Stimulated activated CD8-positive, alpha-beta memory T cell treated with anti-CD3 and anti-CD28 coated beads, Interleukin-12 subunit alpha, Interleukin-12 subunit beta, amount 100 ng/mL, for 24 hours (primary cell): ENCODE data around the gene ANXA10.
"Not testable (repeated sequence)": the region's sequence is repeated elsewhere in the genome, so short reads cannot be mapped to it uniquely, and the experiment has no call there.

Experiments
- DNase-seq: peaks from one replicate; pipeline ENCODE4 v3.0.0-alpha.2; 2020; ENCODE audit errors: extremely low read depth

ANXA10 gene

DNA sequence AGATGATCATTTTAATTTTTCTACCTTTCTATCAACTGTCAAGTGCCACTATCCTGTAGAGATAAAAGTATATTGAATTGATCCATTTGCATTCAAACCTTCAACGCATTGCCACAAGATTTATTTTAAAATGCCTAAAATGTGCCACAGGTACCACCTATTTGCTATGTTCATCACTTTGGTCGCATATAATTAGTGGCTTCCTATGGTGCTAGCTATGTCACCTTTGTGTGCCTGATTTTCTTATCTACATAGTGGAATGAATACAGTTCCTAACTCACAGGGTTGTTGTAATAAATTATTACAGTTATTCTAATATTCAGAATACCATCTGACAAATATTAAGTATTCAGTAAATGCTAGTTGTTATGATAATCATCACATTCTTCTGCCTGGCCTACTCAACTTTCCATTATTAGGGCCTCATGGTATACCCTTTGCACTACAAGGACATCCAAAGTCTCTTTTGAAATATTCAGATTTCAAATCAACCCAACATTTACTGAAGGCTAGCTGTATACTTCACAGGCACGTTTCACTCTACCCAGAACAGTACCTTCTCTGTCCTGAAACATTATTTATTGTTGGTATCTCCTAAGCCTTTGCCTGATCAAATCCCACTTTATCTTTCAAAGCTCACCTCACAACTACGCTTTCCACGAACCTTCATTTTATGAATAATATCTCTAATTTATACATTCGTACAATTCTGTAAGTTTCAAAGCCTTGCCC lies 62.4 kb downstream of the ANXA10 start:
- no peak for DNase-seq

DNA sequence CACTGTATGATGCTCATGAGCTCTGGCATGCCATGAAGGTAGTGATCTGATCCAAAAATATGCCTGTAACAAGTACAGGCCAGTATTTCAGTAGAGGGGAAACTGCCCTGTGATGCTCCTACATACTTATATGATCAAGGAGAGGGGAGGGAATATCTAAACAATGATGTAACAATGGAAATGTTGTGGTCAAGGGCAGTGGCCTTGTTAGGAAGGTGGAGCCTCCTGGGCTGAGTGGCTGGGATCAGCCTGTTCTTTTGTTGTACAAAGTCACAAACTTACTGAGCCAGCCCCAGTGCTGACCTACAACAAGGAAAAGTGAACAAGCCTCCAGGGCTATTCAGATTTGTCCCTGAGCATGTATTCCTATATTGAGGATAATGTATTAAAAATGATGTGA lies 70.3 kb downstream of the ANXA10 start:
- DNase-seq: no peak

DNA sequence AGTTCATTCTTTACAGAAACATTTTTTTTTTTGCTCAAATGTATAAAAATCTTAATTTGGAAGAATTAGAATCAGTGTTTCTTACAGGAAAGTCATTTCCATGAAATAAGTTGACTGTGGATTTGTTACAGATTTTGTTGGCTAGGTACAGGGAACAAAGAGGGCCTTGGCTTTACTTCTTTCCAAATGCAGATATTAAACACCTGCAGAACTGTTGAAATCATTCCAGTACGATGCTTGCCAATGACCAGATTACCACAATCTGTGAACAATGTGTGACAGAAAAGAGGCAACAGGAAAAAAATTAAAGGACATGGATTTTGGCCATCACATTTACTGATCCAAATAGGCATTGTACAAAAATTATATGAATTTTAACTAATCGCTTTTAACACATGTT lies 70.8 kb downstream of the ANXA10 start:
- DNase-seq: no peak

DNA sequence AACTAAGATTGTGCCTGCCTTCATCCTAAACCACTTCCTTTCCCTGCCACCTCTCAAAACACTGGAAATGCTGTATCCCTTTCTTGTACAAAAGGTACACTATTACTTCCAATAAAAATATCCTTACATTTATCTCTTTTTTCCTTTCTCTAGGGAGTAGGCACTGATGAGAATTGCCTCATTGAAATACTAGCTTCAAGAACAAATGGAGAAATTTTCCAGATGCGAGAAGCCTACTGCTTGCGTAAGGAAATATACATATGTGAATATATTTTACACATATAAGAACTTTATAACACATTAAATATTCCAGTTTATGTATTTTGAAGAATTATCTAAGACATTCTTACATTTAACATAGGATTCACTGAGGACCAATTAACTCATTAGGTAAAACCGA lies 71.7 kb downstream of the ANXA10 start:
- no peak for DNase-seq

DNA sequence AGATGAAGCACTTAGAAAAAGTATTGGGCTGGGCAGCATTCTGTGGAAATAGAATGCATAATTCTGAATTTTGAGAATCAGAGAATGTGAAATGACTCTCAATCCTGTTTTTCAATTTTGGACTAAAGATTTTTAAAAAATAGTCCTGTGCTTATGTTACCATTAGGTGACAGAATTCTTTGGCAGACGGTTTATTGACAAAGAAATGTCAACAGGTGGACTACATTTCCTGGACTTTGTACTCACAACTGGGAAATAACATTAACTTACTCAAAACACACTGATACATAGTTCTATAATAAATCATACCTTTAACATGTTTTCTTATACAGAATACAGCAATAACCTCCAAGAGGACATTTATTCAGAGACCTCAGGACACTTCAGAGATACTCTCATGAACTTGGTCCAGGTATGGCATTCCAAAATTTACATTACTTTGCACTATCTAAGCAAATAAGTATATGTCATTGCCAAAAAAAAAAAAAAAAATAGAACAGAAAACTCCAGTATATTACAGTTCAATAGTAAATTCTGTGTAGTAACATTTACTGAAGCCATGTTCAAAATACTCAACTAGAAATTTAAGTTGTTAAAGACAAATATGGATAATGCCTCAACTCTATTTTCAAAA lies 72.7 kb downstream of the ANXA10 start:
- DNase-seq: no peak

DNA sequence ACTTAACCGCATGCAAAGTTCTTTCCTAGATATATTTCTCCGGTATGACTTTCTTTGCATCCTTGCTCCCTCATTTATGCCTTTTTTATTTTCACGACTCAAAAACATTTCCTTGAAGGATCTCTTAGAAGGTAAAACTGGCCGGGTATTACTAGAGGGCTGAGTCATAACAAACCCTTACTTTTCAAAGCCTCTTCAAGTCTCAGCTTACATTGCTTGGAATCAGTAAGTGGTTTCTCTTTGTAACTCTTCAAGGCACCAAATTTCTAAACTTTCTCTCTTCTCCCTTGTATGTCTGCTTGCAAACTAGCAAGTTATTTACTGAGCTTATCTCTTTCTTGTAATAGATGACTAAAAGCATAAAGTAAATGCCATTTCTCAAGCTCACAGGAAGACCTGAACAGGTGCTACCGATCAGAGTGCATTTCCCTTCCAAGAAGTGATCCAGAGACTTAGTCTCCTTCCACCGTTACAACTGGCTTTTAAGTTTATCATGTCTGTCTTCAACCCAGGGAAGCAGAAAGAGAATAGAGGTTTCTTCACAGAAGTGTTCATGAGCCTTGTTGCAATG lies 75.5 kb downstream of the ANXA10 start:
- DNase-seq: no peak

DNA sequence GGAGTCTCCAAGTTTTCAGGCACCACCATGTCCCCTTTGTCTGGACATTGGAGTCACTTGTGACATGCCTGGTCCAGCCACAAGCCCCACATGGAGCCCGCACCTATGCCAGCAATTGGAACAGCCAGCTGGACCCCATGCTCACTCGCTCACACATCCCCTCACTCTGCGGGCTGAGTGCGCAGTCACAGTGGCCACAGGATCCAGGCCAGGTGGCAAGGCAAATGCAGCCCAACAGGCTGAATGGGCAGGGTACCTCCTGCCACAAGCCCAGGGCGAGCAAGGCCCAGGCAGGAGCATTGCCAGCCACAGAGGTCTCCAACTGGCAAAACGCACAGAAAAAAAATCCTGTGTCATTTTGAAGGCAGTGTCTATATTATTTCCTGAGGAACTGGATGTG lies 82.0 kb downstream of the ANXA10 start:
- DNase-seq: no peak

DNA sequence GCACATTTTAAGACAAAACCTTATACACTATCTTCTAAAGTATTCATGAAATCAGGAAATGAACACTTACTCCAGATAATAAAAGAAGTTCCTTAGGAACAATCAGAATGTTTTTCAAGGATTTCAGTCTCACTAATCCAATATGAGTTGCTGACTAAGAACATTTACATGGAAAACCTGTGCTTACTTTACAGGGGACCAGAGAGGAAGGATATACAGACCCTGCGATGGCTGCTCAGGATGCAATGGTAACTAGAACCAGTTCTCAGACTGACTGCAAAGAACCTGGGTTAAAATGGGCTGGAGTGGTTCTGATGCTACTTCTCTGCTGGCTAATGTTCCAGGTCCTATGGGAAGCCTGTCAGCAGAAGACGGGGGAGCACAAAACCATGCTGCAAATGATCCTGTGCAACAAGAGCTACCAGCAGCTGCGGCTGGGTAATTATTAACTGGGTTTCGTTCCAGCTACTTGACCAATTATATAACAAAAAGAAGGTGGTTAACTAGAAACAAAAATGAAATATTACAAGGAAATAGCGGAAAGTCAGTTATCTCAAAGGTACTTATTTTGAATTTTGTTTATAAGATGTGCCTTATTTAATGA lies 85.3 kb downstream of the ANXA10 start:
- no peak for DNase-seq

DNA sequence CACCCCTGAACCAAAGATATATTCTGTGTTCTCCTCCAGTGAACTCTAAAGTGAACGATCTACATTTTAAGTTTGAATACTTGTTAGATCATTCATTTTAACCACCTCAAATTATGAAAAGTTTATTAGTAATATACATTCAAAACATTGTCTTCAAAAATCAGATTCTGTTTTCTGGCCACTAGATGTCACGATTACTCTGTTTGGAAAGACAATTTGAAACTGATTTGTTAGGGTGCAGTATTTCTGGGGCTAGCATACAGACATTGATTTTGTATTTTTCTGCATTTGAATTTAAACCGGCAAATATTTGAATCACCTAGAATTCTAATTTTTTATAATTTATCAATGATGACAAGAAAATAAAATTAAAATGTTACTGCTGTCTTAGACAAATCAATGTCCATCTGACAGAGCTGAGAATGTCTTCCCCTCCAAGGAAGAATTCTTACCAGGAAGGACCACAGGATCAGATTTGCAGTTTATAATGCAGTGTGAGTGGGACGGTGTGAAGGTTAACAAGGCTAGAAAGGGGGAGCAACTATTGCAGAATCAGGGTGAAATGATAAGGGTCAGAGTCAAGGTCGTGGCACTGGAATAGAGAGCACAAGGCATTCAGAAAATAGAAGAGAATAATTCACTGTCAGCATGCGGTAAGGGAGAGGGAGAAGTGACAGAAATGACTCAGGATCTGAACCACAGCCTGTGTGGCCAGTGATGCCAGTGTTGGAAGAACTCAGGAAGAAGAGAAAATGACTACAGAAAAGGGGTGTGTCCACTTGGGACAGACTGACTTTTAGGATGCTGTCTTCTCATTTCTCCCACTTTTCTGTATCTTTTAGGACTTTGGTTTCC lies 91.6 kb downstream of the ANXA10 start:
- DNase-seq: no peak

DNA sequence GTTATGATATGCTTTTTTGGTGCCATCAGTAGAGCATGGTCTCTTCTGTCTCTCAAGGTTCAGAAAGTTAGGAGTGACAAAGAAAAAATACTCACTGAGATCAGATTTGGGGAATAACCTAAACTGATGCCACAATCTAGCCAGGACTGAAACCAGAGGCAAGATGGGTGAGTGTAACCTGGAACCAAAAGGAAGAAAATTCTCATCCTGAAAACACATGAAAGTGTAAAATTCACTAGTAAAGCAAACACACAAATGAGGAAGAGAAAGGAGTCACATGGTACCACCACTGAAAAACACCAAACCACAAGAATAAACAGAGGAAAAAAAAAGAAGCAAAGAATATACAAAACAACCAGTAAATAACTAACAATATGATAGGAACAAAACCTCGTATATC lies 96.4 kb downstream of the ANXA10 start:
- no peak for DNase-seq

DNA sequence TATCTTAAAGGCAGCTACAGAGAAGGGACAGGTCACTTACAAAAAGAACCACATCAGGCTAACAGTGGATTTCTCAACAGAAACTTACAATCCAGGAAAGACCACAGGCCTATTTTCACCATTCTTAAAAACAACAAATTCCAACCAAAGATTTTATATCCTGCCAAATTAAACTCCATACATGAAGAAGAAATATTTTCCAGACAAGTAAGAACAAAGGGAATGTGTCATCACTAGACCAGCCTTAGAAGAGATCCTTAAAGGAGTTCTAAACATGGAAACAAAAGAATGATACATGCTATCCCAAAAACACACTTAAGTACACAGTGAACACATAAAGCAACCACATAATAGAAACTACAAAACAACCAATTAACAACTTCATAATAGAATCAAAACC lies 105.6 kb downstream of the ANXA10 start:
- no peak for DNase-seq

DNA sequence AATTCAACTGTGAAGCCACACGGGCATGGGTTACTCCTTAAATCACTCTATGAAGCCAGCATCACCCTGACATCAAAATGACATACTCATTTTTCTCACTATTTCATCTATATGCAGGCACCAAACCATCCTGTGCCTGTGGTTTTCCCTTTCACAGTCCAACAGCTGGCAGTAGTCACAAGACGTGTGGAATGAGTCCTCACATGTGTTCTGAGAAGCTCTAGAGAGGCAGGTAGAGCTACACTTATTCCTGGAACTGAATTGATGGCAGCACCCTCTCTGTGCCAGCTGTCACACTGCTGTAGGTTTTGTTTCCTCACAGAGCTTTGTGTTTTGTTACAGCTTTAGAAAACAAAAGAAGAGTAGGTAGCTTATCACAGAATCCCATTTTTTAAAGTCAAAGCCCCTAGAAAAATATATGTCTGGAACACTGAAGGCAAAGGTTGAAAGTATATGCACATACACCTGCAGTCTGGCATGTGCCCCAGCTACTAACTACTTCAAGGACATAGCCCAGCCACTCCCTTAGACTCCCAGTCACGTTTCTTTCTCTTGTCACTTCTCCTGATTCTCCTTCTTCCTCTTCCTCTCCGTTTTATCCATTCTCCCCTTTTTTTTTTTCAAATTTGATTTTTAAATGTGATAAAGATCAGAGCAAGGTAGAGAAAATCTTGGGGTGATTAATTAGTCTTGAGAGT lies 107.1 kb downstream of the ANXA10 start:
- no peak for DNase-seq

DNA sequence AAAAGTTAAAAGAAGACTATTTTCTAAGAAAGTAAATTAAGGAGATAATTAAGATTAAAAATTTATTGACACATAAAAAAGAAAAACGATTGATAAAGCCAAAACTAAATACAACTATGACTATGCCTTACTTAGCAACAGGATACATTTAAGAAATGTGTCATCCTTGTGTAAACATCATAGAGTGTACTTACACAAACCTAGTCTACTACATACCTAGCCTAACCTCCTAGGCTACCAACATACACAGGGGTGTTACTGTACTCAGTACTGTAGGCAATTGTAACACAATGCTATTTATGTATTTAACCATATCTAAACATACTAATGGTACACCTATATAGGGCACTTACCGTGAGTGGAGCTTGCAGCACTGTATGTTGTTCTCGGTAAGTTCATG lies 108.3 kb downstream of the ANXA10 start:
- DNase-seq: no peak

DNA sequence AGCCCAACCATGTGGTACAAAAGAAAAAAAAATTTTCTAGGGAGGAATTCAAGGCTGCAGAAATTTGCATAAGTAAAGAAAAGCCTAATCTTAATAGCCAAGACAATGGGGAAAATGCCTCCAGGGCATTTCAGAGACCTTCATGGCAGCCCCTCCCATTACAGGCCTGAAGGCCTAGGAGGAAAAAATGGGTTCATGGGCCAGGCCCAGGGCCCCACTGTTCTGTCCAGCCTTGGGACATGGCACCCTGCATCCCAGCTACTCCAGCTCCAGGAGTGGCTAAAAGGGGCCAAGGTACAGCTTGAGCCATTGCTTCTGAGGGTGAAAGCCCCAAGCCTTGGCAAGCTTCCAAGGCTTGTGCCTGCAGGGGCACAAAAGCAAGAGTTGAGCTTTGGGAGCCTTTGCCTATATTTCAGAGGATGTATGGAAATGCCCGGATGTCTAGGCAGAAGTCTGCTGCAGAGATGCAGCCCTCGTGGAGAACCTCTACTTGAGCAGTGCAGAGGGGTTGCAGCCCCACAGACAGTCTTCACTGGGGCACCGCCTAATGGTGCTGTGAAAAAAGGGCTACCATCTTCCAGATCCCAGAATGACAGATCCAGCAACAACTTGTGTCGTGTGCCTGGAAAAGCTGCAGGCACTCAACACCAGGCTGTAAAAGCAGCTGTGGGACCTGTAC lies 111.0 kb downstream of the ANXA10 start:
- DNase-seq: no peak

DNA sequence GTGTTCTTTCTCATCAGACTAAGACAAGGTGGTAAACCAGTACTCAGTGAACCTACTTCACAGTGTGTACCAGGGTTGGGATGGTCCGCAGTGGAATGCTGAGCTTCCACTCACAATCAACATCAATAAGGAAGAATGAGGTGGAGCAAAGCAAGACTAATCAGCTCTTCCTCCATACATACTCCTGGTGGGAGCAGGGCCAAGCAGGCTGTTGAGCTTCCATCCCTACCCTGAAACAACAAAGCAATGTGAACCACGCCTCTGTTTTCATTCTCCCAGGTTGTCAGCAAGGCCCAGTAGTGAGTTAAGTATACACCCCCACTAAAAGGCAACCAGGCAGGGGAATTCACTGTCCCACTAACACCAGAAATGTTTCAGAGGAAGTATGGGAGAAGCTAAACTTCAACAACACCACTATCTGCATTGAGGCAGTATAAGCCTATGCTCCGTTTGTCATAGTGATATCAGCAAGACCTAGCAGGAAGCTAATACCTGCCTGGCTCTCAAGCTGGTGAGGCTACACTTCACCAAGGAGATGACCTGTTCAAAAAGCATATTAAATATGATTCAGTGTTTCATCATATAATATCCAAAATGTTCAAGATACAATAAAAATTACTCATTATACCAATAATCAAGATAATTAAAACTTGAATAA lies 116.7 kb downstream of the ANXA10 start:
- DNase-seq: no peak

DNA sequence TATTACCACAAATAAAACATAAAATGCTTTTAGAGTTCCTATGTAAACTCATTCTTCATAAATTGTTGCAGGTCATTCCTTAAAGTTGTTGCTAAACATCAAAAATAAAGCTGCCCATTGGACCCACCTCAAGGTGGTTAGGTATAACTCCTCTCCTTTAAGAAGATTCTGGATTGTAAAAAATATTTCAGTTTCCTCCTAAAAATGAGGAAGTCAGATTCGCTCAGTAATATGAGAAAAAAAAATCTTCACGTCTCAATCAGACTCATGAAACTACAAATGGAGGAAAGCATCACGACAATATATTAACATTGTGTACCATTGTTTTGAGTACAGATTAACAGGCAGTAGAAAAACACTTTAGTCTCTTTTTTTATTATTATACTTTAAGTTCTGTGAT lies 120.3 kb downstream of the ANXA10 start:
- DNase-seq: no peak

DNA sequence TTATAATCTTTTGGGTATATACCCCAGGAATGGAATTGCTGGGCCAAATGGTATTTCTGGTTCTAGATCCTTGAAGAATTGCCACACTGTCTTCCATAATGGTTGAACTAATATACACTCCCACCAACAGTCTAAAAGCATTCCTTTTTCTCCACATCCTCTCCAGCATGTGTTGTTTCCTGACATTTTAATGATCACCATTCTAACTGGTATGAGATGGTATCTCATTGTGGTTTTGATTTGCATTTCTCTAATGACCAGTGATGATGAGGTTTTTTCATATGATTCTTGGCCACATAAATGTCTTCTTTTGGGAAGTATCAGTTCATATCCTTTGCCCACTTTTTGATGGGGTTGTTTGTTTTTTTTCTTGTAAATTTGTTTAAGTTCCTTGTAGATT lies 121.2 kb downstream of the ANXA10 start:
- not testable (repeated sequence) for DNase-seq

DNA sequence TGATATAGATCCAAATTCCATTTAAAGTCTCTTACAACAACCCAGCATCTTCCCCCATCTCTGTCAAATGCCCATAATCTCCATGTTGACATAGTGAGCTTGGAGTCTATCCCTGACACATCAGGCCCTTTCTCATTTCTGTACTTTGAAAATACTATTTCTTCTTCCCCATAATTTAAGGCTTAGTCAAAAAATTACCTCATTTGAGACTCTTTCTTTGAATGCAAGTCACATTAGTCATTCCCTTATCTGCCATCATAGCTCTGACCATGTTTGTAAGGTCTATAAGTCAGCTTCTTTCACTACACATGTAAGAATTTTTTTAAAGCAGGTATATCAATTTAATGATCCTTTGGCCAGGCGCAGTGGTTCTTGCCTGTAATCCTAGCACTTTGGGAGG lies 126.3 kb downstream of the ANXA10 start:
- no peak for DNase-seq

DNA sequence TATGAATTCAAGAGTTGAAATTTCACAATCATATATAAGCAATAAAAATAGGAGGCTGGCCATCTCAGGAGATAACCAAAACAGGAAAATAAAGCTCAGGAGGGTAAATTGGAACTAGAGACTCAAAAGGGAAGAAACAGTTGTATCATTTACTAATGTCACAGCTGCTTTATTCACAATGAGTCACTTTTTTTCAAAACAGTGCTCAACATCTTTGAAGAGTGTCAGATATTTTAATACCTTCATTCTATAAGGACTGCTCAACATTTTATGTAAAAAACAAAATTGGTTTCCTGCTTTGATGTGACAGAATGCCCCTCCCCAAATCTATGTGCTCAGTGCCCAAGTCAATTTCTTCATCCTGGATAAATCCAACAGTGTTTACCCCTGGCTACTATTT lies 128.6 kb downstream of the ANXA10 start:
- DNase-seq: no peak

DNA sequence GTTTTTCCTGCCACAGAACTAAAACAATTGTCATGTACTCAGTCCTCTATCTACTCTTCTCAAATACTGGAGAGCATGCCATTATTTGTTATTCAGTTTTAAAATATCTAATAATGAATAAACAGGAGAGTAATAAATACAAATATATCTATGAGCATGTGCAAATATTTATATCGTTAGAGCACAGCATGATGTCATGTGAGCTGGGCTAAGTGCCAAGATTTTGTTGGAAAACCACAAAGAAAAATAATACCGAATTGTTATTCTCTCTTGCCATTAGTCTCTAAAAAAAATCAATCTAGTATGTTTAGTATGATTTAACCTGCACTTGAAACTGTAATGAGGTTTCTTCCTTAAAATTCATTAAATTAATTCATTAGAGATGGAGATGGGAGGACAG lies 129.0 kb downstream of the ANXA10 start:
- no peak for DNase-seq
